GM13976 (cell line): ENCODE measurements around the gene FAM98B.
A peak's percentile ranks its signal among the peaks of the same experiment; 100 is the strongest.

ENCODE experiments used
- DNase-seq: peaks from one replicate; pipeline ENCODE4 v3.0.0; 2012; ENCODE audit warnings: low spot score
- CTCF ChIP-seq: IDR thresholded peaks from 2 replicates; pipeline ENCODE4 v1.5.1; 2012; ENCODE audit warnings: borderline replicate concordance, mild to moderate bottlenecking; ENCODE audit not compliant: insufficient read depth; ENCODE audit errors: extremely low read depth, missing control alignments, control extremely low read depth
- in situ Hi-C: fragments of 300-500 bp; cut with MboI; formaldehyde crosslinking; loops from one replicate; pipeline ENCODE4 v1.12.0; 2022; ENCODE audit warnings: low sequenced_read_pairs, mixed read lengths, inconsistent platforms; ENCODE audit not compliant: unreplicated experiment

FAM98B gene

DNA sequence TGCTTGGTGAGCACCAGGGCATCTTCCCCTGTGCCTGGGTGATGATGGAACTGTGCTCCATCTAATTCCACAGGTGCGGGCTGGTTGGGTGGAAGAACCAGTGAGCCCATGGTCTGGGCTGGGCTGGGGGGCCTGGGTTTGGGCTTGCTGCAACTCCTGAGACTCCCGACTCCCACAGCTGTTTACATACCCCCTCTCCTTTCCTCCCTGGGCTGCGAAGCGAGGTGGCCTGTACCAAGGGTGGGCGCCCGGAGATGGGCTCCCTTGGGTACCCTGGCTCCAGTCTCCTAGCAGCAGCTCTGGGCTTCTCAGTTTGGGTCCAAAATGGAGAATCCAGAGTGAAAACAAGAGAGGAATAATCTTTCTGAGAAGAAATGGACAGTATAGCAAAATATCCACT lies 5.6 kb downstream of the FAM98B start:
- in situ Hi-C loops, result no loop called here
- TF ChIP-seq CTCF, result no peak
- no peak for DNase-seq

DNA sequence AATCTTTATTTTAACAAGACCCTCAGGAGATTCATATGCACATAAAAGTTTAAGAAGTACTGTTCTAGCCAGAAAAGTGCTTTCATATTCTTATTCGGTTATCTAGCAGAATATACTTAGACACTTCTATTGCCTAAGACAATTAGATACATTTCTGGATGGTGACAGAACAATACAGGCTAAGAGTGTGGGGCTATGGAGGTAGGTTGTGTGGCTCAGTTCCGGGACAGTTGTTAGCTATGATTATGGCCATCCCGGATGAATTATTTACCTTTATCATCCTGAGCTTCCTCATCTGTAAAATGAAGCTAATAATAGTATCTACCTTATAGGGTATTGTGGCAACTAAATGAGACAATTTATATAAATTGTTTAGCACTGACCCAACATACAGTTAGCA lies 6.6 kb downstream of the FAM98B start:
- DNase-seq, result no peak
- no peak for TF ChIP-seq CTCF
- in situ Hi-C loops, result no loop called here

DNA sequence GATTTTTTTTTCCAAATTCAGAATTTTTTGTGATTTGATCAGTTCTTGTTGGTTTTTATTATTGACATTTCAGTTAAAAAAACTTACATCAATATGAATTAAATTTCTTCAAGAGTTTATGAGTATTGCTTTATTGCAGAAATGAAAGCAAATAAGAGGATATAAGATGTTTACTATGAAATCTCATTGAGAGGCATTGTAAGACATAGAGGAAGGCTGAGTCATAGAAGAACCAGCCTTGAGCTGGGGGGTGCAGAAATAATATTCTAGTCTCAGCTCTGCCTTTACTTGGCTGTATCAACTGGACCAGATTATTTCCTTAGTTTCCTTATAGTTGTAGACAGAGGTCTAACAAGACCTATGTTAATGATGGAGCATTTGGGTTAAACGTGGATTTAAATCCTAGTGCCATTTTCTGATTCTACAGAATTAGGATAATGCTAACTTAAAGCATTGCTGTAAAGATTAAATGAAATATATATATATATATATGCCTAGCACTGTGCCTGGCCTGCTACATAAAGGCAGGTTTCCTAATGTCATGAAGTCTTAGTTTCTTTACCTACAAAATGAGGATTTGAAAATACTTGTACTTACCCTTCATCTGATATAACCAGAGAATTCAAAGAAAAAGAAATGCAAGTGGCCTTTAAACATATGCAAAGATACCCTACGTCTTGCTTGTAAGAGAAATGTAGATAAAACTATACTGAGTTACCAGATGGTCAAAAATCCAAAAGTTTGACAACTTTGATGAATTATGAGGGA lies 7.3 kb downstream of the FAM98B start:
- in situ Hi-C loops, result no loop called here
- peak; percentile 45 for DNase-seq
- TF ChIP-seq CTCF, result no peak

DNA sequence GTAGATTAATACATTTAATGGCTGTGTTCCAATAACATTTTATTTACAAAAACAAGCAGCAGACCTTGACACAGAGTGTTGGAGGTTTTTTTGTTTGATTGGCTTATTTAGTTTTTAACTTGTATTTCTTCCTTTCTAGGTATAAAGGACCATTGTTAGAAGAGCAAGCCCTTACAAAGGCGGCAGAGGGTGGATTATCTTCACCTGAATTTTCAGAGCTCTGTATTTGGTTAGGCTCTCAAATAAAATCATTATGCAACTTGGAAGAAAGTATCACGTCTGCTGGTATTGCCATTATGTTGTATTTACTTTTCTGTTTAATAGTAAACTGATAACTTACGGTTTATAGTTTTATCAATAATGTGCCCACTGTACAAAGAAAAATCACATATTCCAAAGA lies 10.0 kb downstream of the FAM98B start:
- no peak for DNase-seq
- TF ChIP-seq CTCF, result no peak

DNA sequence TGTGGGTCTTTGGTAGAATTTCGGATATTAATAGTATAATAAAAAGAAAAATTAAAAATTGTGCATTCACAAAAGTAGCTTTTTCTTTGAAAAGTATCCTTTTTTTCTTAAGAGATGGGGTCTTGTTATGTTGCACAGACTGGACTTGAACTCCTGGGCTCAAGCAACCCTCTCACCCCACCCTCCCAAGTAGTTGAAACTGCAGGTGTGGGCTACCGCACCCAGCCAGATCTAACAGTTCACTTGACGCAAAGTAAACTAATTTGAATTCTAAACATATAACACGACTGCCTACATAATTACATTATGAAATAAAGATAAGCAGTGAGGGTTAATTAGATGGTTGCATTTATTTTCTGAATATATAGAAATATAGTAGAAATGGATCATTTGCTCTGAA lies 10.7 kb downstream of the FAM98B start:
- no peak for TF ChIP-seq CTCF
- no peak for DNase-seq
- in situ Hi-C loops, result no loop called here

More for the DNA sequence above, 10.0 kb downstream of the FAM98B start:
- in situ Hi-C loops, result no loop called here

GRCh38 chr15:38470816-38471215 lies 16.9 kb downstream of the FAM98B start:
- TF ChIP-seq CTCF, result no peak
- no peak for DNase-seq
- in situ Hi-C loops, result no loop called here
